GM18867 (cell line): Measurements from ENCODE around the gene EFCAB6.

ENCODE experiments used
- ATAC-seq: cut with Tn5 transposase; IDR thresholded peaks from one replicate; pipeline ENCODE4 v1.9.1; 2021; ENCODE audit warnings: mild to moderate bottlenecking, moderate library complexity; ENCODE audit not compliant: unreplicated experiment

EFCAB6 gene

GRCh38 chr22:43817402-43817801, 5.3 kb upstream of the EFCAB6 start:
- ATAC-seq: no peak

- ATAC-seq: no peak
These were observed 2.2 kb upstream of the EFCAB6 start for GRCh38 chr22:43814264-43814663.

DNA sequence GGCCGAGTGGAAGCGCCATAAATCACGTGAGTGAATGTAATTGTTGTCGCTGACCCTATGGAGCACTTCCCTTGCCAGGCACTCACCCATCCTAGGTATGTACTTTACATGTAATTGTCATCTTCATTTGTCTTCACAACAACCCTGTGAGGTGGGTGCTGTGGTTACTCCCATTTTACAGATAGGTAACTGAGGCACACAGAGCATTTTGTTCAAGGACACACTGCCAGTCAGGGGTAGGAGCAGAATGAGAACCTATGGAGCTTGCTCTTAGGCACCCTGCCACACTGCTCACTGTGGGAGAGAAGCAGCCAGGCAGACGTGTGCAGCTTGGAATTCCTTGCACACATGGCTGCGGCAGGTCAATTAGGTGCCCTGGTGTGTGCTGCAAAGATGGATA, 785 bp upstream of the EFCAB6 start:
- ATAC-seq: no peak

- ATAC-seq: peak; percentile 23
These were observed 342 bp downstream of the EFCAB6 start for GRCh38 chr22:43811777-43812148.

DNA sequence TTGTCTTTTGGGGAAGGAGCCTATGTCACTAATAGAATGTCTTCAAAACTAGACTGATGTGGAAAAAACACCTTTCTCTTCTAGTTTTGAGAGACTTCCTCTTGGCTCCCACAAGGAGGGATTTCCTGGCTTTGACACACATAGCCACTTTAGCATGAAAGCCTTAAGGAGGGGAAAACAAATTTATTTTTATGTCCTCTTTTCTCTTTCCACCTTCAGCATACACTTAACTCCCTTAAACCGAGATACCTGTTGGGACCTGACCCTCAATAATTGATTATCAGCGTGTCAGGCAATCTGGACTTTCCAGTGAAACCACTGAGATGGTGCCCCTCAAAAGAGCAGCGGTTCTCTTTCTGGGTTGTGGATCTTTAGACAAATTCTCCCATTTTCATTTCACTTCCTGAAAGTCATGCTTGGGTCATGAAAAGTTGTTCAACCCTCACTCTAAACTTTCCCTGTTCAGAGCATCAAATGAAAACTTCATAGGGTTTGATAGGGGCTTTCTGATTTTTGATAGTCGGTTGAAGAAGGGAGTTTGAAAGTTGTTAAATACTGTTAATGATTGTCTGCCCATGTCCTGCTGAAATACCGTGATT, 9.1 kb downstream of the EFCAB6 start:
- ATAC-seq: no peak

DNA sequence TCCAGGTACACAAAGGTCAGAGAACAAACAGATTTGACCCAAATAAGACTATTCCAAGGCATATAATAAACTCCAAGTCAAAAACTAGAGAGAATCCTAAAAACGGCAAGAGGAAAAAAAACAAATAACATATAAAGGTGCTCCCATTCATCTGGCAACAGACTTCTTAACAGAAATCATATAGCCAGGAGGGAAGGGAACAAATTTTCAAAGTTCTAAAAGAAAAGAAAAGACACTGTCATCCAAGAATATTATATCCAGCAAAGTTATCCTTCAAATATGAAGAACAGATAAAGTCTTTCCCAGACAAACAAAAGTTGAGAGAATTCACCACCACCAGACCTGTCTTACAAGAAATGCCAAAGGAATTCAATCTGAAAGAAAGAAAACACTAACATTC, 11.1 kb downstream of the EFCAB6 start:
- no peak for ATAC-seq

DNA sequence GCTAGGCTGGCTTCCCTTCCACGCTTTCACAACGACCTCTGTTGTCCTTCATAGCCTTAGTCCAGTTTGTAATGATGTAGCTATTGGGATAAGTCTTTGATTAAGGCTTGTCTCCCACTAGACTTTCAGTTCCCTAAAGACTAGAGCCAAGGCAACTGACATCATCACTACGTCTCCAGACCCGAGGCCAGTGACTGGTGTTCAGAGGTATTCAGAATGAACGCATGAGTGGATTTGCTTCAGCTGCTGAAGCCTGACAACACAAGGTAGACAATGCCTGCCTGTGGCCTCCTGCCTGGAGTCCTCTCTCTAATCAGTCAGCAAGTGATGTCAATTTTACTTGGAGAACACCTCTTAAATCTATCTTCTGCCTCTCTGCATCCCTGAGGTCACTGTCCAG, 13.6 kb downstream of the EFCAB6 start:
- peak; percentile 41 for ATAC-seq

DNA sequence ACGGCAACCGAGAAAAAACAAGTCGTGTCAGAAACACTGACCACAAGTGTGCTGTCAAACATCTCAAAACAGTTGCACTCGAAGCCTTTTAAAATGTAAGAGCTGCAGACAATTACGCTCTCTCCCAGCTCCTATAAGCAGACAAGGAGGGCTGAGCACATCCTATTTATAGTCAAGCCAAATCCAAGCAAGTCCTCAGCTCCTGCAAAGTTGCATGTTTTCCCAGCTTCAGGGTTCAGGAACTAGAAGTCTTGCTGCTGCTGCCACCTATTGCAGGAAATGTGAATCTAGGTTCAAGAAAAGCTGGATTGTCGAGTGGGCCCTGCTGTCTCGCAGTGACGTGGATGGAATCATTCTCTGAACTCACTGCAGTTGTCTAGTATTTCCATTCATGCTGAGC, 15.5 kb downstream of the EFCAB6 start:
- no peak for ATAC-seq

DNA sequence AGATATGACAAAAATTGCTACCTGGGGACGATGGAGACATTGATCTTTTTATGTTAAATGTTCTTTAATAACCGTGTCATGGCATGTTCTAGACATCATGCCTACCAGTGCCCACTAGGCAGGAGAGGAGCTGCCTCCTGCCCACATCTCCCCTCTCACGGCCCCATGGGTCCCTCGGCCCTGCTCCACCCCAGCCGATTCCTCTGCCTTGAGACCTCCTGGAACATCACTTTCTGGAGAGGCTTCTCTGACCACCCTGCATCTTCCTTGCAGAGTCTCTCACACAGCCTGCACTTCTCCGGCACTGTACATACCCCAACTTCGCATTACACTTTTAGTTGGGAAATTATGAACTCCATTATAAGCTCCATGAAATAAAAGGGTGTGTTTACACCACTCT, 16.8 kb downstream of the EFCAB6 start:
- no peak for ATAC-seq

GRCh38 chr22:43792905-43793304, 19.2 kb downstream of the EFCAB6 start:
- no peak for ATAC-seq

DNA sequence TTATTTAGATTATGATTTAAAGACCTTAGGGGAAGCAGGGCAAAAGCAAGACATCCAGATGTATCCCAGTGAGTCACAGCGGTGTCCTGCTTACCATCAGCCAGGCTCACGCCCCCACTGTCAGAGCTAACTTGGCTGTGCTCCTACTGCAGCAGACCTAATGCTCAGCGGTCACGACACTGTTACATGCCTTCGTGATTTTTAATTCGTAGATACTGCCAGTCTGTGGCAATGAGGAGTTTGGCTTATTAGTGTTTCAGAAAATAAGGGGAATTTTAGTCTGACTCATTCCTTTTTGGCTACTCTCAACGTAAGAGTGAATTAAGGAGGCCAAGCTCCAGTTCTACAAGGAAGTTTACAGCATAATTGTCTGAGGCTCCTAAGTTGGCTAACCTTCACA, 22.7 kb downstream of the EFCAB6 start:
- ATAC-seq: no peak

- ATAC-seq: no peak
These were observed 28.3 kb downstream of the EFCAB6 start for GRCh38 chr22:43783777-43784176.

DNA sequence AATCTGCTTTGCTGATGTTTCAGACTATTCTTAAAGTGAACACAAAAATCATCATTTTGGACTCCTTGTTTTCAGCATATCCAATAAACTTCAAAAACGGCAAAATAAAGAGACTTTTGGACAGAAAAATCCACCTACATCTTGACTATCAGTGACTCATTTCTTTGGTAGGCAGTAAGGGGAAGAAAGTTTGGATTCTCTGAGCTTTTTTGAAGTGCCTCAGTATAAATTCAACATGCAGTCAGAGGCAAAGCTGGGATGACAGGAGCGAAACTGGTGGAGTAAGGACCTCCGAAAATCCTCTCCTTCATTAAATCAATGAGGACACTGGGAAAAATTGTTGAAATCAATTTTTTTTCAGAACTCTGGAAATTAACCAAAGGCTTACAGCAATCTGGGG, 29.7 kb downstream of the EFCAB6 start:
- ATAC-seq: no peak

DNA sequence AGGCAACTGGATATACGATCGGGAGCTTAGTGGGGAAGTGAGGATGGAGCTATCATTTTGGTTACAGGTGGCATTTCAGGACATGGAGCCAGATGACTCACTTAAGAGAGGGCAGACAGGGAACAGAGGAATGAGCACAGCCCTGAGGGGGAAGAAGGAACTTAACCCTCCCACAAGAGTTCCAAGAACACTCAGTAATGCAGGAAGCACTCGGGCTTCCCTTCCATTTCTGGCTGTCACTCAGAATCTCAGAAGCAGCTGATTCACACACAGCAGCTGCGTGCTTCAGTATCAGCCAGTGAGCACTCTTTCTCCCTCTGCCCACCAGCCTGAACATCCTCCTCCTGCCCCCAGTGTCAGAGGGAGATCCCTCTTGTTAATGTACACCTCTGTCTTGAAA, 34.8 kb downstream of the EFCAB6 start:
- ATAC-seq: no peak

DNA sequence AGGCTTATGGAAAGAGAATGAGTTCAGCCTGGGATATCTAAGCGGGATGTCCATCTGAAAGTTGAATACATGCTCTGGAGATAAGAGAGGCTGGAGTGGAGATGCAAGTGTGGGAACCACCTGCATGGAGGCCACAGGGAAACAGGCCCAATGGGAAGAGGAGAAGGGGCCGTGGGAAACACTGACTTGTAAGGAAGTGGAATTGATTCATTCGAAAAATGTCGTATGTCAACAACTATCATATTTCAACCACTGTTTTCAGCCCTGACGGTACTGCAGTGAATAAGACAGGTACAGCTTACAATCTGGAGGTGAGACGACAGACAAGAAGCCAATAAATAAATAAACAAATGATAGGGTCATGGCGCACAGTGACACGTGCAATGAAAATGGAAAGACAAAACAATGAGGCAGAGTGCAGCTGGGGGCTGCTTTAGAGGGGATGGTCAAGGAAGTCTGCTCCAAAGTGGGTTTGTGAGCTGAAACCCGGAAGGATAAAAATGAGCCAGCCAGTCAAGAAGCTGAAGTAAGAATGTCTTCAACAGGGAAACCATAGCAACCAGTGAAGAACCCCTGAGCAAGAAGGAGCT, 35.9 kb downstream of the EFCAB6 start:
- ATAC-seq: no peak

- ATAC-seq: no peak
These were observed 37.7 kb downstream of the EFCAB6 start for GRCh38 chr22:43774318-43774915.

GRCh38 chr22:43772831-43773230, 39.3 kb downstream of the EFCAB6 start:
- no peak for ATAC-seq

GRCh38 chr22:43755452-43755851, 56.7 kb downstream of the EFCAB6 start:
- ATAC-seq: no peak

GRCh38 chr22:43755011-43755410, 57.1 kb downstream of the EFCAB6 start:
- no peak for ATAC-seq

DNA sequence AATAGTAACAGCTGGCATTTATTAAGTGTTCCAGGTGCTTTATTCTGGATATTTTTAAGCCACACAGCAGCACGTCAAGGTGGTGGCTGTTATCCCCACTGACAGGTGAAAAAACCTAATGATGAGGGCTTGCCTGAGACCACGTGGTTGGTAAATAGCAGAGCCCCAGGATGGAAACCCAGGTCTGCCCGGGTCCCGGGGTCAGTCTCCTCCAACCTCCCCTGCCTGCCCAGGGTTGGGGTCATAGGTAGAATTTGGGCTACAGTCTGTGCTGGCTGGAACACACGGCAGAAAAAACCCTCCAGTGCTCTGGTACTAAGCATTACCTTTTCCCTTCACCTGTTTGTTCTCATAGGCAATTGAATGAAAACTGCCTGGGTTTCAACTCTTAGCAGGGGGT, 57.9 kb downstream of the EFCAB6 start:
- ATAC-seq: no peak

DNA sequence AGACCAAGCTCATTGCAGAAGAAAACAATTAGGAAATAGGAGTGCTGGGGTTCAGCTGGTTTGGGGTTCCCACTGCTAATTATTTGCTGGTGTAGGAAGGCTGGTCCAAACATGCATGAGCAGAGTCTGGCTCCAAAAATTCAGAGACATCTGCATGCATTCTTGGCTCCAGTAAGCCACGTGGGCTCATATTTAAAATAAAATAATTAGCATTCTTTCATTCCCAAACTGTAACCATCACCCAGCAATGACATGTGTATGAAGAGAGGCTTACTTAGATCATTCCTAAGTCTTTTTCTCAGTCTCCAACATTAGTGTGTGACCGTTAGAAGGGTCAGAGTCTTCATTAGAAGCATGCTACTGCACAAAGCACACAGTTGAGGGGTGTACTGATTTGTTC, 58.4 kb downstream of the EFCAB6 start:
- no peak for ATAC-seq

GRCh38 chr22:43750751-43751150, 61.4 kb downstream of the EFCAB6 start:
- no peak for ATAC-seq

DNA sequence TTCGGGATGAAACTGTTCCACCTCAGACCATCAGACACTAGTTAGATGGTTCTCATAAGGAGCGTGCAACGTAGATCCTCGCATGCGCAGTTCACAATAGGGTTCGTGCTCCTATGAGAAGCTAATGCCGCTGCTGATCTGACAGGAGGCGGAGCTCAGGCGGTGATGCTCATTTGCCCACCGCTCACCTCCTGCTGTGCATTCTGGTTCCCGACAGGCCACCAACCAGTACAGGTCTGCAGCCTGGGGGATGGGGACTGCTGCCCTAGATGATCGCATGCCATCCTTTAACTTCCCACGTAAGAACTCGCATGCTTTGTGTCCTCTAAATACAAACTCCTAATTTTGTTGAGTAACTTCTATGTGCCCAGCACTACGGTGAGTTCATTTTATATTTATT, 62.6 kb downstream of the EFCAB6 start:
- no peak for ATAC-seq
